Mammary epithelial cell (primary cell): Measurements from ENCODE around the gene CIZ1.

Source experiments
- CTCF ChIP-seq, 2 donors: IDR thresholded peaks in 1 of 2; conservative IDR thresholded peaks in 1 of 2; 2 replicates each; pipeline ENCODE4 v1.5.1; 2011 to 2012; ENCODE audit warnings: inconsistent platforms in 2 of 2, low read length in 2 of 2, mild to moderate bottlenecking in 2 of 2, control low read depth in 1 of 2, low read depth in 1 of 2; ENCODE audit not compliant: insufficient read depth in 1 of 2; ENCODE audit errors: extremely low read depth in 1 of 2
- EZH2 ChIP-seq: IDR thresholded peaks from 2 replicates; pipeline ENCODE4 v1.6.1; 2012; ENCODE audit warnings: low read length, inconsistent platforms, borderline replicate concordance

- TF ChIP-seq CTCF (conservative IDR thresholded peaks at IDR 0.05 in 1 of 2, IDR thresholded peaks at IDR 0.05 in 1 of 2; ENCODE audit: extremely low read depth in 1 of 2, insufficient read depth in 1 of 2, low read depth in 1 of 2, low read length in 2 of 2) (no peak), EZH2 (no peak)
Measured at GRCh38 chr9:128180447-128180846, 10.9 kb downstream of the CIZ1 start.
